ENCODE results near the gene CCL5. TPM values are rescaled to one million over a fixed set of nuclear protein-coding genes. Genes with fewer than 3 reads are reported as not detected.

Gene CCL5
- total and polyA plus RNA-seq, 2 experiments from 2014 or later: not detected

DNA sequence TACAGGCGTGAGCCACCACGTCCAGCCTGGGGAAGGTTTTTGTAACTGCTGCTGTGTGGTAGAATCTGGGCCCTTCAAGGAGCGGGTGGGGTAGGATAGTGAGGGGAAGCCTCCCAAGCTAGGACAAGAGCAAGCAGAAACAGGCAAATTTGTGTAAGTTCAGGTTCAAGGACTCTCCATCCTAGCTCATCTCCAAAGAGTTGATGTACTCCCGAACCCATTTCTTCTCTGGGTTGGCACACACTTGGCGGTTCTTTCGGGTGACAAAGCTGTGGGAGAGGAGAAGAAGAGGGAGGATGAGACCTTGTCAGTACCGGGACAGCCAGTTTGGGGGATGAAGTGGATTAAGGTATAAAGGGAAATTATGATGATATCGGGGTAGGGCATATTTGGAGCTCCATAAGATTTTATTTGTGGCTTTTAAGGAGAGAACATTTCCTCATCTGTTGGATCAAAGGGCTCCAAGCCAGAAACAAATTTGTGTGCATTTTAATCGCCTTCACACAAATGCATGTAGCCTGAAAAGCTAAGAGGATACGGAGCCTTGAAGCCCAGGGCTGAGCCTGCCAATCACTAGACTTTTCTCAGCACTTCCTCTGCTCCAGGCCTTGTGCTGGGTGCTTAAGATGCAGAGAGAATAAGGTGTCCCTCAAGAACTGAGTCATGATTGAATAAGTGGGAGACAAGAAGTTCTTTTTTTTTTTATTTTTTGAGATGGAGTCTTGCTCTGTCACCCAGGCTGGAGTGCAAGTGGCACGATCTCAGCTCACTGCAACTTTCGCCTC, 7.8 kb downstream of the CCL5 start:
- no peak for ATAC-seq
- Mint-ChIP-seq H3K27me3 (ENCODE audit: insufficient read depth, low read depth, poor library complexity) (peaks cover 6% of the 10 kb centered on the region), H3K36me3 (ENCODE audit: low read depth) (no peaks in the 10 kb centered on the region), H3K27ac (no peak overlapping the region), H3K9me3 (no peaks in the 10 kb centered on the region), H3K4me3 (no peak overlapping the region), H3K4me1 (peaks cover 14% of the 10 kb centered on the region)
- H3K36me3 ChIP-seq (ENCODE audit: insufficient read depth): no peaks in the 10 kb centered on the region
- no peak overlapping the region for H3K27ac ChIP-seq (ENCODE audit: low read depth)
- H4K20me1 ChIP-seq (replicated peaks; ENCODE audit: insufficient read depth): no peaks in the 10 kb centered on the region
- H3F3A ChIP-seq (replicated peaks; ENCODE audit: low read depth): no peaks in the 10 kb centered on the region
- TF ChIP-seq EZH2 (IDR thresholded peaks at IDR 0.05; ENCODE audit: low read depth, unreplicated experiment): no peak
- TF ChIP-seq CREB1 (CRISPR knock-in tag; IDR thresholded peaks at IDR 0.05; ENCODE audit: low read depth): no peak
- no peak for TF ChIP-seq JUNB (IDR thresholded peaks at IDR 0.05; ENCODE audit: unreplicated experiment)
- no peak for TF ChIP-seq ZNF331 (CRISPR knock-in tag; IDR thresholded peaks at IDR 0.05; ENCODE audit: low read depth)
- TF ChIP-seq, protein P1, sequence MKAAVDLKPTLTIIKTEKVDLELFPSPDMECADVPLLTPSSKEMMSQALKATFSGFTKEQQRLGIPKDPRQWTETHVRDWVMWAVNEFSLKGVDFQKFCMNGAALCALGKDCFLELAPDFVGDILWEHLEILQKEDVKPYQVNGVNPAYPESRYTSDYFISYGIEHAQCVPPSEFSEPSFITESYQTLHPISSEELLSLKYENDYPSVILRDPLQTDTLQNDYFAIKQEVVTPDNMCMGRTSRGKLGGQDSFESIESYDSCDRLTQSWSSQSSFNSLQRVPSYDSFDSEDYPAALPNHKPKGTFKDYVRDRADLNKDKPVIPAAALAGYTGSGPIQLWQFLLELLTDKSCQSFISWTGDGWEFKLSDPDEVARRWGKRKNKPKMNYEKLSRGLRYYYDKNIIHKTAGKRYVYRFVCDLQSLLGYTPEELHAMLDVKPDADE (IDR thresholded peaks at IDR 0.05): no peak
- TF ChIP-seq ZNF114 (CRISPR knock-in tag; IDR thresholded peaks at IDR 0.05): no peak
- no peak for TF ChIP-seq STAT1 (IDR thresholded peaks at IDR 0.05; ENCODE audit: unreplicated experiment)
- TF ChIP-seq NANOG (IDR thresholded peaks at IDR 0.05; ENCODE audit: borderline replicate concordance): no peak
- TF ChIP-seq EZH2phosphoT487 (IDR thresholded peaks at IDR 0.05; ENCODE audit: unreplicated experiment): no peak
- TF ChIP-seq, protein P2, sequence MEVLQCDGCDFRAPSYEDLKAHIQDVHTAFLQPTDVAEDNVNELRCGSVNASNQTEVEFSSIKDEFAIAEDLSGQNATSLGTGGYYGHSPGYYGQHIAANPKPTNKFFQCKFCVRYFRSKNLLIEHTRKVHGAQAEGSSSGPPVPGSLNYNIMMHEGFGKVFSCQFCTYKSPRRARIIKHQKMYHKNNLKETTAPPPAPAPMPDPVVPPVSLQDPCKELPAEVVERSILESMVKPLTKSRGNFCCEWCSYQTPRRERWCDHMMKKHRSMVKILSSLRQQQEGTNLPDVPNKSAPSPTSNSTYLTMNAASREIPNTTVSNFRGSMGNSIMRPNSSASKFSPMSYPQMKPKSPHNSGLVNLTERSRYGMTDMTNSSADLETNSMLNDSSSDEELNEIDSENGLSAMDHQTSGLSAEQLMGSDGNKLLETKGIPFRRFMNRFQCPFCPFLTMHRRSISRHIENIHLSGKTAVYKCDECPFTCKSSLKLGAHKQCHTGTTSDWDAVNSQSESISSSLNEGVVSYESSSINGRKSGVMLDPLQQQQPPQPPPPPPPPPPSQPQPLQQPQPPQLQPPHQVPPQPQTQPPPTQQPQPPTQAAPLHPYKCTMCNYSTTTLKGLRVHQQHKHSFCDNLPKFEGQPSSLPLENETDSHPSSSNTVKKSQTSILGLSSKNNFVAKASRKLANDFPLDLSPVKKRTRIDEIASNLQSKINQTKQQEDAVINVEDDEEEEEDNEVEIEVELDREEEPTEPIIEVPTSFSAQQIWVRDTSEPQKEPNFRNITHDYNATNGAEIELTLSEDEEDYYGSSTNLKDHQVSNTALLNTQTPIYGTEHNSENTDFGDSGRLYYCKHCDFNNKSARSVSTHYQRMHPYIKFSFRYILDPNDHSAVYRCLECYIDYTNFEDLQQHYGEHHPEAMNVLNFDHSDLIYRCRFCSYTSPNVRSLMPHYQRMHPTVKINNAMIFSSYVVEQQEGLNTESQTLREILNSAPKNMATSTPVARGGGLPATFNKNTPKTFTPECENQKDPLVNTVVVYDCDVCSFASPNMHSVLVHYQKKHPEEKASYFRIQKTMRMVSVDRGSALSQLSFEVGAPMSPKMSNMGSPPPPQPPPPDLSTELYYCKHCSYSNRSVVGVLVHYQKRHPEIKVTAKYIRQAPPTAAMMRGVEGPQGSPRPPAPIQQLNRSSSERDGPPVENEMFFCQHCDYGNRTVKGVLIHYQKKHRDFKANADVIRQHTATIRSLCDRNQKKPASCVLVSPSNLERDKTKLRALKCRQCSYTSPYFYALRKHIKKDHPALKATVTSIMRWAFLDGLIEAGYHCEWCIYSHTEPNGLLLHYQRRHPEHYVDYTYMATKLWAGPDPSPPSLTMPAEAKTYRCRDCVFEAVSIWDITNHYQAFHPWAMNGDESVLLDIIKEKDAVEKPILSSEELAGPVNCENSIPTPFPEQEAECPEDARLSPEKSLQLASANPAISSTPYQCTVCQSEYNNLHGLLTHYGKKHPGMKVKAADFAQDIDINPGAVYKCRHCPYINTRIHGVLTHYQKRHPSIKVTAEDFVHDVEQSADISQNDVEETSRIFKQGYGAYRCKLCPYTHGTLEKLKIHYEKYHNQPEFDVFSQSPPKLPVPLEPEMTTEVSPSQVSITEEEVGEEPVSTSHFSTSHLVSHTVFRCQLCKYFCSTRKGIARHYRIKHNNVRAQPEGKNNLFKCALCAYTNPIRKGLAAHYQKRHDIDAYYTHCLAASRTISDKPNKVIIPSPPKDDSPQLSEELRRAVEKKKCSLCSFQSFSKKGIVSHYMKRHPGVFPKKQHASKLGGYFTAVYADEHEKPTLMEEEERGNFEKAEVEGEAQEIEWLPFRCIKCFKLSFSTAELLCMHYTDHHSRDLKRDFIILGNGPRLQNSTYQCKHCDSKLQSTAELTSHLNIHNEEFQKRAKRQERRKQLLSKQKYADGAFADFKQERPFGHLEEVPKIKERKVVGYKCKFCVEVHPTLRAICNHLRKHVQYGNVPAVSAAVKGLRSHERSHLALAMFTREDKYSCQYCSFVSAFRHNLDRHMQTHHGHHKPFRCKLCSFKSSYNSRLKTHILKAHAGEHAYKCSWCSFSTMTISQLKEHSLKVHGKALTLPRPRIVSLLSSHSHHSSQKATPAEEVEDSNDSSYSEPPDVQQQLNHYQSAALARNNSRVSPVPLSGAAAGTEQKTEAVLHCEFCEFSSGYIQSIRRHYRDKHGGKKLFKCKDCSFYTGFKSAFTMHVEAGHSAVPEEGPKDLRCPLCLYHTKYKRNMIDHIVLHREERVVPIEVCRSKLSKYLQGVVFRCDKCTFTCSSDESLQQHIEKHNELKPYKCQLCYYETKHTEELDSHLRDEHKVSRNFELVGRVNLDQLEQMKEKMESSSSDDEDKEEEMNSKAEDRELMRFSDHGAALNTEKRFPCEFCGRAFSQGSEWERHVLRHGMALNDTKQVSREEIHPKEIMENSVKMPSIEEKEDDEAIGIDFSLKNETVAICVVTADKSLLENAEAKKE (CRISPR knock-in tag; IDR thresholded peaks at IDR 0.05): no peak
- TF ChIP-seq POLR2AphosphoS5 (IDR thresholded peaks at IDR 0.05; ENCODE audit: low read depth): no peak
- no peak for TF ChIP-seq CTCF (conservative IDR thresholded peaks at IDR 0.05; ENCODE audit: low read depth in 2 of 2)
- no peak for TF ChIP-seq REST (IDR thresholded peaks at IDR 0.05; ENCODE audit: unreplicated experiment)
- H3K79me2 ChIP-seq (replicated peaks; ENCODE audit: insufficient read depth): no peaks in the 10 kb centered on the region
- H3K4me2 ChIP-seq: no peak overlapping the region
- H2AFZ ChIP-seq: no peak overlapping the region
- H3K9me2 ChIP-seq (ENCODE audit: insufficient read depth): no peaks in the 10 kb centered on the region
- H3K27me3 ChIP-seq (ENCODE audit: insufficient read depth): no peaks in the 10 kb centered on the region
- peaks cover 4% of the 10 kb centered on the region; the same call in 1 of the 2 replicates for H3K4me1 ChIP-seq (ENCODE audit: insufficient read depth)
- no peak overlapping the region for H3K4me3 ChIP-seq
- DNase-seq (ENCODE audit: low spot score): no peak

Data from GM23338 (cell line).